CD4-positive, alpha-beta T cell treated with Interleukin-6 at 100 ng/mL for 8 hours (primary cell): Measurements from ENCODE around the gene MTMR3.
"Not testable (repeated sequence)": the region's sequence is repeated elsewhere in the genome, so short reads cannot be mapped to it uniquely, and the experiment has no call there.

Source experiments
- DNase-seq: peaks from one replicate; pipeline ENCODE4 v3.0.0-alpha.2; 2020; ENCODE audit warnings: mixed read lengths, low spot score

MTMR3 gene

GRCh38 chr22:30054067-30054763 lies 171.2 kb downstream of the MTMR3 start:
- no peak for DNase-seq

DNA sequence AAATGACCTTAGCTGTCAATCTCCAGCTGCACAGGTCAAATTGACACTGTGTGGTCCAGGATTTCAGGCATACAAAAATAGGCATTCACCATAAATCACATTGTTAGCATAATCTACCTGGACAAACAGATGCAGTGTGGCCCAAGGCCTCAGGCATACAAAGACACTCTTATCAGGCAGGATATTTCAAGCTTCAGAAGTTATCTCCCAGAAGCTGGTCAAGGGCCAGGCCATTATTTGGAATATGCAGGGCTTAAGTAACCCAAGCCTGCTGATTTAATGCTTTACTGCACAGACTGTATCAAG lies 171.7 kb downstream of the MTMR3 start:
- DNase-seq = no peak

- DNase-seq = no peak
Observed at GRCh38 chr22:30056015-30056414, 173.0 kb downstream of the MTMR3 start.

GRCh38 chr22:30057375-30057774 lies 174.4 kb downstream of the MTMR3 start:
- no peak for DNase-seq

DNA sequence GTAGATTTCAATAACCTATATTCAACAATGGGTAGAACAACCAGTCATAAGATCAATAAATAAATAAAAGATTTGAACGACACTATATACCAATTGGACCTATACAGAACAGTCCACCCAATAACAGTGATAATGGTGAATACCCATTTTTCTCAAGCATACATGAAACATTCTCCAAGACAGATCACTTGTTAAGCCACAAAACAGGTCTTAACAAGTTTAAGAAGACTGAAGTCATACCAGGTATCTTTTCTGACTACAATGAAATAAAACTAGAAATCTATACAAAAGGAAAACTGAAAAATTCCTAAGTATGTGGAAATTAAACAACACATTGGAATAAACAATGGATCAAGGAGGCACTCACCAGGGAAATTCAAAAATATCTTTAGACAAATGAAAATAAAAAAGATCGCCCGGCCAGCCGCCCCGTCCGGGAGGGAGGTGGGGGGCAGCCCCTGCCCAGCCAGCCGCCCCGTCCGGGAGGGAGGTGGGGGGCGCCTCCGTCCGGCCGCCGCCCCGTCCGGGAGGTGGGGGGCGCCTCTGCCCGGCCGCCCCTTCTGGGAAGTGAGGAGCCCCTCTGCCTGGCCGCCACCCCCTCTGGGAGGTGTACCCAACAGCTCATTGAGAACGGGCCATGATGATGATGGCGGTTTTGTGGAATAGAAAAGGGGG lies 176.5 kb downstream of the MTMR3 start:
- not testable (repeated sequence) for DNase-seq

- not testable (repeated sequence) for DNase-seq
Observed at GRCh38 chr22:30061094-30061493, 178.1 kb downstream of the MTMR3 start.

- DNase-seq = no peak
Observed at GRCh38 chr22:30062259-30062658, 179.3 kb downstream of the MTMR3 start.

DNA sequence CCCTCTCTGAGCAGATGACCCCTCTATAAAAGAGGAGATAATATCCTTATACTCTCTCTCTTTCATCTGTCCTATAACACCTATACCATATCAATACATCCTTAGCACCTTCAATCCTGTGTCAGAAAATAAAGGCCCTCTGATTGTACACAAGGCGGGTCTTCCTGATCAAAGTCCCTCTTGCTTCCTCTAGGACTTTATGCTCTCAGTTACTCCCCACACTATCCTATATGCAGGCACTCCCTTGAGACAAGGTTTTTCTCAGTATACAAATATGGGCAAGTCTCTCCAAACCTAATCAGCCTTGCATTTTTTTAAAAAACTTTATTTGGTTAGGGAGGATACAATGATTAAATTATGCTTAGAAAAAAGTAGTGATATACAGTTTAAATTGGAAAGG lies 180.0 kb downstream of the MTMR3 start:
- DNase-seq = no peak

- DNase-seq = no peak
Observed at GRCh38 chr22:30064172-30064571, 181.2 kb downstream of the MTMR3 start.

DNA sequence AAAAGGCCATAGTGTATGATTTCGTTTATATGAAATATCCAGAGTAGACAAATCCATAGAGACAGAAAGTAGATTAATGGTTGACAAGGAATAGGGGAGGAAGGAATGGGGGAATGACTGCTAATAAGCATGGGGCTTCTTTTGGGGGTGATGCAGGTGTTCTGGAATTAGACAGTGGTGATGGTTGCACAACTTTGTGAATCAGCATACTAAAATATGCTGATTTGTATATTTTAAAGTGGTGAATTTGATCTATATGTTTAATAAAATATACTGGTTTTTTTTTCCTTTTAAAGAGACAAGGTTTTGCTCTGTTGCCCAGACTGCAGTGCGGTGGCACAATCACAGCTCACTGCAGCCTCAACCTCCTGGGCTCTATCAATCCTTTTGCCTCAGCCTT lies 190.8 kb downstream of the MTMR3 start:
- DNase-seq = no peak

DNA sequence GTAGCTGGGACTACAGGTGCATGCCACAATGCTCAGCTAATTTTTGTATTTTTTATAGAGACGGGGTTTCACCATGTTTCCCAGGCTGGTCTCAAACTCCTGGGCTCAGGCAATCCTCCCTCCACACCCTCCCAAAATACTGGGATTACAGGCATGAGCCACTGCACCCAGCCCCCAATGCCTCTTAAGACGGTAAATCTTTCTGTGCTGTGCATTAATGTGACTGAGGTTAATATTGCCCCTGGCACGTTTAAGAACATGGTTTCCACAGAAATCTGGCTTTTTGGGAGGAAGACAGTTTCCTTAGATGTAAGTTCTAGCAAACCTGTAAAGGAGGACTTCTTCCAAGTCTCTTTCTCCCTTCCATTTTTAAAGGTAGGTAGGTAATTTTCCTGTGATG lies 191.2 kb downstream of the MTMR3 start:
- no peak for DNase-seq

- no peak for DNase-seq
Observed at GRCh38 chr22:30074994-30075393, 192.0 kb downstream of the MTMR3 start.

GRCh38 chr22:30077279-30077880 lies 194.4 kb downstream of the MTMR3 start:
- no peak for DNase-seq

GRCh38 chr22:30078320-30079311 lies 195.6 kb downstream of the MTMR3 start:
- peak; percentile 32 for DNase-seq

DNA sequence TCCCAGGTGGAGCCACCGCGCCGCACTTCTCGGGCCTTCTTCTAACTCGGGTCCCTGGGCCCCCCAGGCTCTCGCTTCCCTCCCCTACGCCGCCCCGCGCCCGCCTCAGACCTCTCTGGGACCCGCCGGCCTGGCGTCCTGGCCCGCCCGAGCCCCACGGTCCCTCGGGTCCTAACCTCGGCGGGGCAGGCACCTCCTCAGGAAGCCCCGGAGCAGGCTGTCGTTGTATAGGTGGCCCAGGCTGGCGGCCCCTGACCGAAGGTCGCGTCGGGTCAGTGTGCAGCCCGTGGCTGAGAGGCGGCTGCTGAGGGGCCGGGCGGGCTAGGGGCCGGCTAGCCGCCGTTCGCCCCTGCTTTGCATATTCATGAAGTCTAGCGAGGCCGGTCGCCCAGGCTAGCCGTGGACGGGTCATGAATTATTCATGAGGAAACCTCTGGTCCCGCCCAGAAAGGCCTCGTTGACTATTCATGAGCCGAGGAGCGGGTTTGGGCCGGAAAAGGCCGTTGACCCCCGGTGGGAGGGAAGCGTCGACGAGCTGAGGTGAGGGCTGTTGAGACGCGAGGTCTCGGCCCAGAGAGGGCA lies 197.1 kb downstream of the MTMR3 start, which contains the start of gene HORMAD2:
TSS of gene HORMAD2 (plus strand) at position 513 of the 582 bp plus-strand sequence. CDS start 13,489 bp downstream, outside the sequence.
- no peak for DNase-seq
